BE2C (cell line): ENCODE measurements around the gene DOCK1.

Experiments used
- DNase-seq: peaks from one replicate; pipeline ENCODE4 v3.0.0-alpha.2; 2020
- H3K27me3 ChIP-seq: fragments of 250-450 bp; sonication (Bioruptor Pico); 2 replicates; pipeline ENCODE4 v1.5.1; 2020; ENCODE audit warnings: mild to moderate bottlenecking
- H3K36me3 ChIP-seq: fragments of 250-450 bp; sonication (Bioruptor Pico); 2 replicates; pipeline ENCODE4 v1.5.1; 2020; ENCODE audit warnings: mild to moderate bottlenecking
- H3K4me1 ChIP-seq: fragments of 250-450 bp; sonication (Bioruptor Pico); 2 replicates; pipeline ENCODE4 v1.5.1; 2020
- H3K4me3 ChIP-seq: 2 replicates; pipeline ENCODE4 v1.5.1; 2011; ENCODE audit warnings: low read depth, low read length
- H3K9me3 ChIP-seq: fragments of 250-450 bp; sonication (Bioruptor Pico); 2 replicates; pipeline ENCODE4 v1.5.1; 2020
- TF ChIP-seq, protein P1 (sequence below): IDR thresholded peaks from 2 replicates; pipeline ENCODE4 v1.5.1; 2012; ENCODE audit warnings: mild to moderate bottlenecking, low read depth, low read length

The DOCK1 gene

GRCh38 chr10:126940670-126941310 is 35.6 kb downstream of the DOCK1 start:
- Histone ChIP-seq H3K9me3 (no peaks in the 10 kb centered on the region), H3K36me3 (no peaks in the 10 kb centered on the region), H3K4me1 (peaks cover 4% of the 10 kb centered on the region; the same call in 1 of the 2 replicates), H3K4me3 (no peak overlapping the region), H3K27me3 (no peaks in the 10 kb centered on the region)
- no peak for DNase-seq
- TF ChIP-seq, protein P1, sequence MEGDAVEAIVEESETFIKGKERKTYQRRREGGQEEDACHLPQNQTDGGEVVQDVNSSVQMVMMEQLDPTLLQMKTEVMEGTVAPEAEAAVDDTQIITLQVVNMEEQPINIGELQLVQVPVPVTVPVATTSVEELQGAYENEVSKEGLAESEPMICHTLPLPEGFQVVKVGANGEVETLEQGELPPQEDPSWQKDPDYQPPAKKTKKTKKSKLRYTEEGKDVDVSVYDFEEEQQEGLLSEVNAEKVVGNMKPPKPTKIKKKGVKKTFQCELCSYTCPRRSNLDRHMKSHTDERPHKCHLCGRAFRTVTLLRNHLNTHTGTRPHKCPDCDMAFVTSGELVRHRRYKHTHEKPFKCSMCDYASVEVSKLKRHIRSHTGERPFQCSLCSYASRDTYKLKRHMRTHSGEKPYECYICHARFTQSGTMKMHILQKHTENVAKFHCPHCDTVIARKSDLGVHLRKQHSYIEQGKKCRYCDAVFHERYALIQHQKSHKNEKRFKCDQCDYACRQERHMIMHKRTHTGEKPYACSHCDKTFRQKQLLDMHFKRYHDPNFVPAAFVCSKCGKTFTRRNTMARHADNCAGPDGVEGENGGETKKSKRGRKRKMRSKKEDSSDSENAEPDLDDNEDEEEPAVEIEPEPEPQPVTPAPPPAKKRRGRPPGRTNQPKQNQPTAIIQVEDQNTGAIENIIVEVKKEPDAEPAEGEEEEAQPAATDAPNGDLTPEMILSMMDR = no peak

GRCh38 chr10:126944191-126944590 is 39.0 kb downstream of the DOCK1 start:
- no peak for DNase-seq
- no peak overlapping the region for H3K4me3 ChIP-seq
- no peaks in the 10 kb centered on the region for H3K36me3 ChIP-seq
- H3K9me3 ChIP-seq = no peaks in the 10 kb centered on the region
- TF ChIP-seq, protein P1 = no peak
- no peaks in the 10 kb centered on the region for H3K27me3 ChIP-seq
- peaks cover 4% of the 10 kb centered on the region; the same call in 1 of the 2 replicates for H3K4me1 ChIP-seq

DNA sequence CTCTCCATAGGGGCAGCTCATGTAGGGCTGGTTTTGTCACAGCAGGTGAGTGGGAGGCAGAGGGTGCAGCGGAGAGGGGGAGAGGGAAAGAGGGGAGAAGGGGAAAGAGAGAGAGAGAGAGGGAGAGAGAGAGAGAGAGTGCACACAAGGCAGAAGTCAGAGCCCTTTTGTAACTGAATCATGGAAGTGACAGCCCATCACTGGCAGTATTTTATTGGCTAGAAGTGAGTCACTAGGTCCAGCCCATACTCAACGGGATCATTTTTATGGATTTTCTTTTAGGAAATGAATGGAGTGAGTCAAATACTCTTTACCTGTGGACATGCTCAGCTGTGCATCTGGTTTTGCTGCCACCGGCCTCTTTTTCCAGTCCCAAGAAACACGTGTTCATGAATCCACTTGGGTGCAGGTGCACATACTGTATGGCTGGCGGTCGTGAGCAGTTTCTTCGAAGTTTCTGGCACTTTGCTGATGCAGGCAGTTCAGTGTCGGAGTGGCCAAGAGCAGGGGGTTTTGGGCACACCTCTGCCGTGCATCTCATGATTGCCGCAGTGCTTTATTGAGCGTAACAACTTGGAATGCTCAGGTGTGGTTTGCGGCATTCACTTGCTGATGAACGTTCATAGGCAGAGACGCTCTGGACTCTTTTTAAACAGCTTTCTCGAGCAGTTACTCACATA is 40.3 kb downstream of the DOCK1 start:
- peaks cover 4% of the 10 kb centered on the region; the same call in 1 of the 2 replicates for H3K4me1 ChIP-seq
- no peaks in the 10 kb centered on the region for H3K27me3 ChIP-seq
- no peak for DNase-seq
- no peaks in the 10 kb centered on the region for H3K36me3 ChIP-seq
- TF ChIP-seq, protein P1 = no peak
- no peak overlapping the region for H3K4me3 ChIP-seq
- H3K9me3 ChIP-seq = no peaks in the 10 kb centered on the region

DNA sequence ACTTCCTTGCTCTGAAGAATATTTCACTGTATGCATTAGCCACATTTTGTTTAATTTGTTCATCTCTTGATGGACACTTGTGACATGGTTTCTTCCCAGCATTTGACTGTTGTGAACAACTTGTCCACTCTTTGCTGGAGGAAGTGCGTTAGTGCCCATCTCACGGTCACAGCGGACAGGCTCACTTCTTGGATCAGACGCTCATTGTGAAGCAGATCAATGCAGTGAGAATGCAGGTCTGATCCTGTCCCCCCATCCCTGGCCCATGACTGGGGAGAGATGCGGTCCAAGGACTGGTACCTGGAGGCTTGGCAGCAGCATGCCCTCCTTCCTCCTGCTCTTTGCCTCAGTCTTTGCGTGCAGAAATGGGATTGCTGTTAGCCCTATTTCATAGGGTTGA is 41.5 kb downstream of the DOCK1 start:
- Histone ChIP-seq H3K36me3 (no peaks in the 10 kb centered on the region), H3K4me1 (no peaks in the 10 kb centered on the region), H3K27me3 (no peaks in the 10 kb centered on the region), H3K4me3 (no peak overlapping the region), H3K9me3 (no peaks in the 10 kb centered on the region)
- TF ChIP-seq, protein P1 = no peak
- no peak for DNase-seq

DNA sequence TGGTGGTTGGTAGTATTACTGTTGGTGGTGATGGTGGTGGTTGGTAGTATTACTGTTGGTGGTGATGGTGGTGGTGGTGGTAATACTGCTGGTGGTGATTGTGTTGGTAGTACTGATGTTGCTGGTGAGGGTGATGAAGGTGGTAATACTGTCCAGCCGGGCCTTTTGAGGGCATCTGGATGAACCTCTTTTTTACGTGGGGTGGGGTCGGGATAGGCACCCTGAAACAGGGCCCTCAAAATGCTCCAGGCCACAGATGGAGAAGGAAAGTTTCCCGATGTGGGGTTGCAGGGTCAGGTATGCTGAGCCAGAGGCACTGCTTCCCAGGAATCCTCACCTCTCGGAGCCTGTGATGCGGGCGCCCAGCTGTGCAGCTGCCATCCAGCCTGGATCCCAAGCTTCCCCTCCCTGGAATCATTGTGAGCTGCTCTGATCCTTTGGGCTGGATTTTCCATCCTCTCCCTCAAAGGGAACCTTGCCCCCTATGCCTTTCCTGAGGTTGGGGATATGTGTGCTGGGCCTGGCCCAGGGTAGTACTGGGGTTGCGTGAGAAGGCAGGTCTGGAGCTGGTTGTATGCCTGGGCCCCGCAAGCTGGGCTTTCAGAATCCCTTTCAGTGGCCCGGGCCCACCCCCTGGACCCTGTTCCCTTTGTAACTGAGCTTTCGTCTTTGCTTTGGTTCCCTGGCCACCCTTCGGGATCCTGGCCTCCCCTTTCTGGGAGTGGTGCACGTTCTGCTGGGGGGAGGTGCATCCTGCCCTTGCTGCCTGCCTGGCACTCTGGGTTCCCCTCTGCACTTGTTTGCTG is 43.3 kb downstream of the DOCK1 start:
- no peak for DNase-seq
- no peaks in the 10 kb centered on the region for H3K4me1 ChIP-seq
- no peaks in the 10 kb centered on the region for H3K36me3 ChIP-seq
- H3K9me3 ChIP-seq = no peaks in the 10 kb centered on the region
- H3K27me3 ChIP-seq = no peaks in the 10 kb centered on the region
- TF ChIP-seq, protein P1 = no peak
- H3K4me3 ChIP-seq = no peak overlapping the region
